GM12878 (cell line): ENCODE measurements around the gene RNU1-2. TPM values are rescaled to one million over a fixed set of nuclear protein-coding genes. Genes with fewer than 3 reads are reported as not detected.

ENCODE experiments used
- ATAC-seq: fragments of 200-7000 bp; cut with Tn5 transposase; 3 replicates; pipeline ENCODE4 v1.9.1; 2020; ENCODE audit warnings: mild to moderate bottlenecking, moderate library complexity
- BruUV-seq: library from RNA; stranded (reverse); fragments of 400-500 nt; replicated peaks from 2 replicates; lab custom pipeline; 2021; lab: Mats Ljungman, UMichigan
- CTCF ChIA-PET: fragments of 300-600 bp; sonication (Branson Sonifier 250); formaldehyde crosslinking; extraction: SDS; loops from one replicate; lab custom pipeline; 2021; ENCODE audit warnings: inconsistent platforms; lab: Yijun Ruan, JAX
- POLR2A ChIA-PET: fragments of 350-600 bp; formaldehyde crosslinking; extraction: SDS; loops from one replicate; lab custom pipeline; 2021; ENCODE audit warnings: inconsistent platforms; lab: Charles Lee
- RAD21 ChIA-PET: fragments of 300-600 bp; sonication (Branson Sonifier 250); formaldehyde crosslinking; loops from one replicate; lab custom pipeline; 2023; ENCODE audit warnings: antibody characterized with exemption; ENCODE audit not compliant: unreplicated experiment; lab: Charles Lee
- SMC1A ChIA-PET: fragments of 300-600 bp; sonication (Branson Sonifier 250); formaldehyde crosslinking; loops from one replicate; lab custom pipeline; 2023; ENCODE audit not compliant: unreplicated experiment, uncharacterized antibody; lab: Charles Lee
- DNase-seq: peaks from one replicate; pipeline ENCODE4 v3.0.0-alpha.2; 2011; ENCODE audit warnings: low read depth, low spot score
- FAIRE-seq: peaks from 3 replicates; lab custom pipeline; 2011; peaks lifted over from hg19 to GRCh38; lab: Jason Lieb, UNC
- H2AFZ ChIP-seq: 2 replicates; pipeline ENCODE4 v1.6.0; 2011; ENCODE audit warnings: low read depth, low read length, control low read depth; ENCODE audit not compliant: control insufficient read depth
- H3K27ac ChIP-seq: 2 replicates; pipeline ENCODE4 v1.5.1; 2011; ENCODE audit warnings: control low read depth; ENCODE audit not compliant: control insufficient read depth, insufficient read depth
- H3K27me3 ChIP-seq, 2 experiments: replicated peaks in 1 of 2; 2 replicates each; pipeline versions ENCODE4 v1.6.0 to v1.6.1; 2011; ENCODE audit warnings: low read length in 1 of 2; ENCODE audit not compliant: control insufficient read depth in 2 of 2, insufficient read depth in 2 of 2
- H3K36me3 ChIP-seq, 2 experiments: 2 replicates each; pipeline ENCODE4 v1.5.1; 2011; ENCODE audit warnings: low read length in 1 of 2; ENCODE audit not compliant: control insufficient read depth in 2 of 2, insufficient read depth in 2 of 2
- H3K4me1 ChIP-seq: 2 replicates; pipeline ENCODE4 v1.6.1; 2011; ENCODE audit warnings: mild to moderate bottlenecking, low read length, moderate library complexity, mixed read lengths; ENCODE audit not compliant: control insufficient read depth, insufficient read depth
- H3K4me2 ChIP-seq: 2 replicates; pipeline ENCODE4 v1.6.0; 2011; ENCODE audit warnings: control low read depth; ENCODE audit not compliant: control insufficient read depth, insufficient read depth
- H3K4me3 ChIP-seq: fragments of 200-600 bp; sonication (generic); 2 replicates; pipeline ENCODE4 v1.5.1; 2016
- H3K79me2 ChIP-seq: 2 replicates; pipeline ENCODE4 v1.6.0; 2011; ENCODE audit warnings: low read length; ENCODE audit not compliant: control insufficient read depth, insufficient read depth
- H3K9ac ChIP-seq: 2 replicates; pipeline ENCODE4 v1.8.0; 2011; ENCODE audit warnings: low read length, control low read depth, mixed read lengths; ENCODE audit not compliant: control insufficient read depth, insufficient read depth
- H3K9me3 ChIP-seq: replicated peaks from 3 replicates; pipeline ENCODE4 v1.5.1; 2011; ENCODE audit warnings: mild to moderate bottlenecking, low read length; ENCODE audit not compliant: control insufficient read depth, insufficient read depth
- H4K20me1 ChIP-seq: 2 replicates; pipeline ENCODE4 v1.6.0; 2011; ENCODE audit not compliant: control insufficient read depth, insufficient read depth
- ASH2L ChIP-seq: fragments of 300-600, 200-600 bp; sonication (generic); IDR thresholded peaks from 2 replicates; pipeline ENCODE4 v1.6.1; 2017; ENCODE audit warnings: low read depth, mild to moderate bottlenecking, borderline replicate concordance
- ATF7 ChIP-seq: fragments of 450-650 bp; IDR thresholded peaks from 2 replicates; pipeline ENCODE4 v1.6.1; 2016; ENCODE audit warnings: low read depth, mild to moderate bottlenecking
- BMI1 ChIP-seq: fragments of 450-650 bp; IDR thresholded peaks from 2 replicates; pipeline ENCODE4 v1.6.1; 2016; ENCODE audit warnings: mild to moderate bottlenecking, moderate library complexity, borderline replicate concordance
- CBX3 ChIP-seq: fragments of 200-600 bp; sonication (generic); IDR thresholded peaks from 2 replicates; pipeline ENCODE4 v1.6.1; 2016; ENCODE audit warnings: low read depth, borderline replicate concordance
- EZH2 ChIP-seq: IDR thresholded peaks from 2 replicates; pipeline ENCODE4 v1.6.1; 2012; ENCODE audit warnings: low read depth, mild to moderate bottlenecking, control low read depth, inconsistent platforms, low read length, borderline replicate concordance; ENCODE audit not compliant: control insufficient read depth
- GABPA ChIP-seq: IDR thresholded peaks from 2 replicates; pipeline ENCODE4 v1.6.1; 2014; ENCODE audit warnings: antibody characterized with exemption, low read depth, mild to moderate bottlenecking, inconsistent platforms
- HDAC2 ChIP-seq: fragments of 200-600 bp; sonication (generic); IDR thresholded peaks from 2 replicates; pipeline ENCODE4 v1.6.1; 2017
- HDAC6 ChIP-seq: fragments of 200-600 bp; sonication (generic); IDR thresholded peaks from one replicate; pipeline ENCODE4 v1.8.0; 2017; ENCODE audit warnings: antibody characterized with exemption; ENCODE audit not compliant: unreplicated experiment
- KDM1A ChIP-seq: fragments of 200-600 bp; sonication (generic); IDR thresholded peaks from 2 replicates; pipeline ENCODE4 v1.6.1; 2016; ENCODE audit warnings: borderline replicate concordance
- KLF5 ChIP-seq: fragments of 450-650 bp; IDR thresholded peaks from 2 replicates; pipeline ENCODE4 v1.6.1; 2014; ENCODE audit warnings: mild to moderate bottlenecking; ENCODE audit not compliant: partially characterized antibody
- RCOR1 ChIP-seq: conservative IDR thresholded peaks from 2 replicates; pipeline ENCODE4 v1.6.1; 2012; ENCODE audit warnings: low read depth, low read length, improper control_type of control experiment
- TARDBP ChIP-seq: IDR thresholded peaks from 2 replicates; pipeline ENCODE4 v1.6.1; 2016; ENCODE audit warnings: borderline replicate concordance
- WGBS: methylation state at CpG from one replicate; pipeline ENCODE4 v1.1.6; 2016; ENCODE audit warnings: low lambda C conversion rate; ENCODE audit not compliant: insufficient replicate concordance, insufficient coverage; ENCODE audit errors: missing lambda C conversion rate; 5-methylcytosine and 5-hydroxymethylcytosine counted together
- in situ Hi-C: fragments of 300-500 bp; cut with MboI; formaldehyde crosslinking; loops from 9 replicates; pipeline ENCODE4 v1.14.3; 2018; ENCODE audit warnings: mixed read lengths
- intact Hi-C: fragments of 100-400 bp; cut with micrococcal nuclease; formaldehyde crosslinking; loops from one replicate; pipeline ENCODE4 v1.14.2; 2022; ENCODE audit not compliant: unreplicated experiment
- polyA plus RNA-seq, 11 experiments: library from polyadenylated mRNA; depleted of rRNA in 4 of 11; unstranded in 6 of 11; stranded (reverse) in 5 of 11; fragments of >200 nt; fragmentation: Nextera tagmentation in 4 of 11; fragmentation: Illumina TruSeq in 1 of 11; extraction: Ambion mirVana in 4 of 11; extraction: Trizol in 1 of 11; gene quantifications; 1 replicate in 1 of 11; 2 replicates in 10 of 11; pipeline versions ENCODE4 v1.2.1 to v1.2.3, GENCODE V29; 2011 to 2016; ENCODE audit warnings: inconsistent platforms in 2 of 11, missing spikeins in 2 of 11, low read depth in 1 of 11
- total RNA-seq, 4 experiments: library from RNA; depleted of rRNA in 3 of 4; stranded (reverse); fragments of >200 nt in 3 of 4; fragmentation: Illumina TruSeq in 1 of 4; extraction: Trizol in 1 of 4; gene quantifications; 2 replicates each; pipeline versions ENCODE4 v1.2.1 to v1.2.3, GENCODE V29; 2013 to 2021
- TF ChIP-seq, protein P1 (sequence below): IDR thresholded peaks from 2 replicates; pipeline ENCODE4 v1.6.1; 2012; ENCODE audit warnings: mild to moderate bottlenecking, low read depth, low read length
- TF ChIP-seq, protein P2 (sequence below): fragments of 450-650 bp; formaldehyde crosslinking; IDR thresholded peaks from 2 replicates; pipeline ENCODE4 v1.5.0; 2022; ENCODE audit warnings: mild to moderate bottlenecking, missing genetic modification characterization
- TF ChIP-seq, protein P3 (sequence below): IDR thresholded peaks from 2 replicates; pipeline ENCODE4 v1.6.1; 2012; ENCODE audit warnings: low read depth, low read length, improper control_type of control experiment
- TF ChIP-seq, protein P4 (sequence below): IDR thresholded peaks from 2 replicates; pipeline ENCODE4 v1.6.1; 2012; ENCODE audit warnings: low read depth, low read length, improper control_type of control experiment

RNU1-2 gene
- total and polyA plus RNA-seq, 10 of the 15 experiments (the other 5 are each of a cell fraction or from before 2014, with no cell fraction given): under 0.01 to 20,946 (median 4.7) TPM; not detected in 2

DNA sequence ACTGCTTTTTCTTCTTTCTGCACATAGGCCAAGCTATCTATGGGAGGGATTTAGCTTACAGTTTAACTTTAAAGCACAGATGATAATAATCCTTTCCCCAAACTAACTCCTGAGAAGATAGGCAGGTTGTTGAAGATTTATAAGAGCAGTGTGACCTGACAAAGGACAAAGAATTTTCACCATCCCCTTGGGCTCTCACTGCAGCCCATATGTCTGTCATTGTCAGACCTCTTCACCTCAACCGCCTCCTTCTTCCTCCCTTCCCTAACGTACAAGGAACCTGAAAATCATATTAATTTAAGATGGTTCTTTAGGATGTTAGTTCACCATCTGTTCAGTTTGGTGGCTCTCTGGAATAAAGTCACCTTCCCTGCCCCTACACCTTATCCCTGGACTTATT is 5.0 kb downstream of the RNU1-2 start:
- ChIA-PET POLR2A (no interaction called here), SMC1A (no interaction called here), CTCF (no interaction called here), RAD21 (no interaction called here)
- no peak for ATAC-seq
- no peaks in the 10 kb centered on the region for H3K79me2 ChIP-seq
- no peak for FAIRE-seq
- no peaks in the 10 kb centered on the region for H3K36me3 ChIP-seq
- H2AFZ ChIP-seq: no peak overlapping the region
- in situ Hi-C loops (no loop called here), intact Hi-C loops (no loop called here)
- H4K20me1 ChIP-seq: no peaks in the 10 kb centered on the region
- no peaks in the 10 kb centered on the region for H3K27me3 ChIP-seq
- no TSS peak for BruUV-seq
- no peak overlapping the region for H3K27ac ChIP-seq
- H3K4me2 ChIP-seq: no peak overlapping the region
- H3K9me3 ChIP-seq: no peaks in the 10 kb centered on the region; the same call in 2 of the 3 replicates
- DNase-seq: no peak
- 83% methylated on average over 2 of the region's 2 CpGs for WGBS
- no peak overlapping the region for H3K4me3 ChIP-seq
- no peak overlapping the region for H3K9ac ChIP-seq
- peaks cover 13% of the 10 kb centered on the region for H3K4me1 ChIP-seq
- TF ChIP-seq CBX3: no peak
- no peak for TF ChIP-seq RCOR1
- TF ChIP-seq, protein P1, sequence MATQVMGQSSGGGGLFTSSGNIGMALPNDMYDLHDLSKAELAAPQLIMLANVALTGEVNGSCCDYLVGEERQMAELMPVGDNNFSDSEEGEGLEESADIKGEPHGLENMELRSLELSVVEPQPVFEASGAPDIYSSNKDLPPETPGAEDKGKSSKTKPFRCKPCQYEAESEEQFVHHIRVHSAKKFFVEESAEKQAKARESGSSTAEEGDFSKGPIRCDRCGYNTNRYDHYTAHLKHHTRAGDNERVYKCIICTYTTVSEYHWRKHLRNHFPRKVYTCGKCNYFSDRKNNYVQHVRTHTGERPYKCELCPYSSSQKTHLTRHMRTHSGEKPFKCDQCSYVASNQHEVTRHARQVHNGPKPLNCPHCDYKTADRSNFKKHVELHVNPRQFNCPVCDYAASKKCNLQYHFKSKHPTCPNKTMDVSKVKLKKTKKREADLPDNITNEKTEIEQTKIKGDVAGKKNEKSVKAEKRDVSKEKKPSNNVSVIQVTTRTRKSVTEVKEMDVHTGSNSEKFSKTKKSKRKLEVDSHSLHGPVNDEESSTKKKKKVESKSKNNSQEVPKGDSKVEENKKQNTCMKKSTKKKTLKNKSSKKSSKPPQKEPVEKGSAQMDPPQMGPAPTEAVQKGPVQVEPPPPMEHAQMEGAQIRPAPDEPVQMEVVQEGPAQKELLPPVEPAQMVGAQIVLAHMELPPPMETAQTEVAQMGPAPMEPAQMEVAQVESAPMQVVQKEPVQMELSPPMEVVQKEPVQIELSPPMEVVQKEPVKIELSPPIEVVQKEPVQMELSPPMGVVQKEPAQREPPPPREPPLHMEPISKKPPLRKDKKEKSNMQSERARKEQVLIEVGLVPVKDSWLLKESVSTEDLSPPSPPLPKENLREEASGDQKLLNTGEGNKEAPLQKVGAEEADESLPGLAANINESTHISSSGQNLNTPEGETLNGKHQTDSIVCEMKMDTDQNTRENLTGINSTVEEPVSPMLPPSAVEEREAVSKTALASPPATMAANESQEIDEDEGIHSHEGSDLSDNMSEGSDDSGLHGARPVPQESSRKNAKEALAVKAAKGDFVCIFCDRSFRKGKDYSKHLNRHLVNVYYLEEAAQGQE: no peak
- TF ChIP-seq, protein P2, sequence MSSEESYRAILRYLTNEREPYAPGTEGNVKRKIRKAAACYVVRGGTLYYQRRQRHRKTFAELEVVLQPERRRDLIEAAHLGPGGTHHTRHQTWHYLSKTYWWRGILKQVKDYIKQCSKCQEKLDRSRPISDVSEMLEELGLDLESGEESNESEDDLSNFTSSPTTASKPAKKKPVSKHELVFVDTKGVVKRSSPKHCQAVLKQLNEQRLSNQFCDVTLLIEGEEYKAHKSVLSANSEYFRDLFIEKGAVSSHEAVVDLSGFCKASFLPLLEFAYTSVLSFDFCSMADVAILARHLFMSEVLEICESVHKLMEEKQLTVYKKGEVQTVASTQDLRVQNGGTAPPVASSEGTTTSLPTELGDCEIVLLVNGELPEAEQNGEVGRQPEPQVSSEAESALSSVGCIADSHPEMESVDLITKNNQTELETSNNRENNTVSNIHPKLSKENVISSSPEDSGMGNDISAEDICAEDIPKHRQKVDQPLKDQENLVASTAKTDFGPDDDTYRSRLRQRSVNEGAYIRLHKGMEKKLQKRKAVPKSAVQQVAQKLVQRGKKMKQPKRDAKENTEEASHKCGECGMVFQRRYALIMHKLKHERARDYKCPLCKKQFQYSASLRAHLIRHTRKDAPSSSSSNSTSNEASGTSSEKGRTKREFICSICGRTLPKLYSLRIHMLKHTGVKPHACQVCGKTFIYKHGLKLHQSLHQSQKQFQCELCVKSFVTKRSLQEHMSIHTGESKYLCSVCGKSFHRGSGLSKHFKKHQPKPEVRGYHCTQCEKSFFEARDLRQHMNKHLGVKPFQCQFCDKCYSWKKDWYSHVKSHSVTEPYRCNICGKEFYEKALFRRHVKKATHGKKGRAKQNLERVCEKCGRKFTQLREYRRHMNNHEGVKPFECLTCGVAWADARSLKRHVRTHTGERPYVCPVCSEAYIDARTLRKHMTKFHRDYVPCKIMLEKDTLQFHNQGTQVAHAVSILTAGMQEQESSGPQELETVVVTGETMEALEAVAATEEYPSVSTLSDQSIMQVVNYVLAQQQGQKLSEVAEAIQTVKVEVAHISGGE: no peak
- TF ChIP-seq ATF7: no peak
- no peak for TF ChIP-seq EZH2
- TF ChIP-seq KLF5: no peak
- TF ChIP-seq KDM1A: no peak
- TF ChIP-seq, protein P3, sequence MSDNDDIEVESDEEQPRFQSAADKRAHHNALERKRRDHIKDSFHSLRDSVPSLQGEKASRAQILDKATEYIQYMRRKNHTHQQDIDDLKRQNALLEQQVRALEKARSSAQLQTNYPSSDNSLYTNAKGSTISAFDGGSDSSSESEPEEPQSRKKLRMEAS: no peak
- TF ChIP-seq BMI1: no peak
- no peak for TF ChIP-seq GABPA
- TF ChIP-seq, protein P4, sequence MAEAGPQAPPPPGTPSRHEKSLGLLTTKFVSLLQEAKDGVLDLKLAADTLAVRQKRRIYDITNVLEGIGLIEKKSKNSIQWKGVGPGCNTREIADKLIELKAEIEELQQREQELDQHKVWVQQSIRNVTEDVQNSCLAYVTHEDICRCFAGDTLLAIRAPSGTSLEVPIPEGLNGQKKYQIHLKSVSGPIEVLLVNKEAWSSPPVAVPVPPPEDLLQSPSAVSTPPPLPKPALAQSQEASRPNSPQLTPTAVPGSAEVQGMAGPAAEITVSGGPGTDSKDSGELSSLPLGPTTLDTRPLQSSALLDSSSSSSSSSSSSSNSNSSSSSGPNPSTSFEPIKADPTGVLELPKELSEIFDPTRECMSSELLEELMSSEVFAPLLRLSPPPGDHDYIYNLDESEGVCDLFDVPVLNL: no peak
- TF ChIP-seq HDAC6: no peak
- TF ChIP-seq TARDBP: no peak
- TF ChIP-seq ASH2L: no peak
- TF ChIP-seq HDAC2: no peak
